Fibroblast of skin of right biceps (primary cell): ENCODE results near the gene EPB41L2.
"Not testable (repeated sequence)": the region's sequence is repeated elsewhere in the genome, so short reads cannot be mapped to it uniquely, and the experiment has no call there.

Experiments
- DNase-seq: peaks from one replicate; pipeline ENCODE4 v3.0.0-alpha.2; 2013

Gene EPB41L2

GRCh38 chr6:130831607-130832006 is 231.4 kb downstream of the EPB41L2 start:
- DNase-seq: no peak

- DNase-seq: no peak
These were observed 233.6 kb downstream of the EPB41L2 start for GRCh38 chr6:130829333-130829910.

GRCh38 chr6:130827247-130828149 is 235.5 kb downstream of the EPB41L2 start, which contains the start of gene SMLR1:
Gene SMLR1, plus strand, starts transcription at chr6:130827406. Its CDS starts 8 bp downstream, at chr6:130827414.
- DNase-seq: no peak

GRCh38 chr6:130826442-130827246 is 236.4 kb downstream of the EPB41L2 start:
- DNase-seq: no peak

- DNase-seq: no peak
These were observed 237.1 kb downstream of the EPB41L2 start for GRCh38 chr6:130825772-130826441.

- no peak for DNase-seq
These were observed 237.9 kb downstream of the EPB41L2 start for GRCh38 chr6:130824978-130825694.

GRCh38 chr6:130822736-130823135 is 240.3 kb downstream of the EPB41L2 start:
- no peak for DNase-seq

GRCh38 chr6:130815200-130816071 is 247.6 kb downstream of the EPB41L2 start:
- no peak for DNase-seq

- no peak for DNase-seq
These were observed 248.5 kb downstream of the EPB41L2 start for GRCh38 chr6:130814506-130814905.

GRCh38 chr6:130811932-130812331 is 251.1 kb downstream of the EPB41L2 start:
- DNase-seq: no peak

GRCh38 chr6:130810307-130811030 is 252.6 kb downstream of the EPB41L2 start:
- DNase-seq: peak; percentile 48

- not testable (repeated sequence) for DNase-seq
These were observed 261.7 kb downstream of the EPB41L2 start for GRCh38 chr6:130801368-130801767.

GRCh38 chr6:130797061-130797460 is 266.0 kb downstream of the EPB41L2 start:
- no peak for DNase-seq

- DNase-seq: peak; percentile 94
These were observed 266.6 kb downstream of the EPB41L2 start for GRCh38 chr6:130796313-130796905.

- DNase-seq: no peak
These were observed 268.3 kb downstream of the EPB41L2 start for GRCh38 chr6:130794738-130795137.

- DNase-seq: no peak
These were observed 268.9 kb downstream of the EPB41L2 start for GRCh38 chr6:130794010-130794697.
